ENCODE results near the gene BOLA3. TPM values are rescaled to one million over a fixed set of nuclear protein-coding genes. Genes with fewer than 3 reads are reported as not detected.

The BOLA3 gene
- polyA plus RNA-seq, 1 experiment = 38.6 TPM

DNA sequence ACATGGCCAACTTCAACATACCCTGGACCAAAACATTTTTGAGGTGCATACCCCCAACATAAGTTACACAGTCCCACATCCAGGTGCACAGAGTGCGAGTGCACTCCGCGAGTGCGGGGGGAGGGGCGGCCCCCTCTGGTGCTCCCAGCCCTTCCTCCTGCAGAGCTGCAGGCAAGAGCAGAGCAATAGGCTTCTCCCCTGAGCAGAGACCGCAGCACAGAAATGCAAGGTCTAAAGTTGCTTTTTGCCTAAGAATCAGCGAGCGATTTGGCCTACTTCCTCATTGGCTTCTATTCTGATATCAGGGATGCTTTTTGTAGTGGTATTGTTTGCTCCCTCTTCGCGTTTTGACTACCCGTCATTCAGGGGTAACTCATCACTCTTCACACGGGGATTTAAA, 40.6 kb downstream of the BOLA3 start:
- DNase-seq (ENCODE audit: low read depth, low spot score) = no peak
- ChIA-PET CTCF (interaction anchor here (3.0 kb wide), 1 partner anchor 282 kb away, joined by 16 read pairs; no protein-coding TSS in a partner anchor), POLR2A (no interaction called here)
- TF ChIP-seq, protein P1, sequence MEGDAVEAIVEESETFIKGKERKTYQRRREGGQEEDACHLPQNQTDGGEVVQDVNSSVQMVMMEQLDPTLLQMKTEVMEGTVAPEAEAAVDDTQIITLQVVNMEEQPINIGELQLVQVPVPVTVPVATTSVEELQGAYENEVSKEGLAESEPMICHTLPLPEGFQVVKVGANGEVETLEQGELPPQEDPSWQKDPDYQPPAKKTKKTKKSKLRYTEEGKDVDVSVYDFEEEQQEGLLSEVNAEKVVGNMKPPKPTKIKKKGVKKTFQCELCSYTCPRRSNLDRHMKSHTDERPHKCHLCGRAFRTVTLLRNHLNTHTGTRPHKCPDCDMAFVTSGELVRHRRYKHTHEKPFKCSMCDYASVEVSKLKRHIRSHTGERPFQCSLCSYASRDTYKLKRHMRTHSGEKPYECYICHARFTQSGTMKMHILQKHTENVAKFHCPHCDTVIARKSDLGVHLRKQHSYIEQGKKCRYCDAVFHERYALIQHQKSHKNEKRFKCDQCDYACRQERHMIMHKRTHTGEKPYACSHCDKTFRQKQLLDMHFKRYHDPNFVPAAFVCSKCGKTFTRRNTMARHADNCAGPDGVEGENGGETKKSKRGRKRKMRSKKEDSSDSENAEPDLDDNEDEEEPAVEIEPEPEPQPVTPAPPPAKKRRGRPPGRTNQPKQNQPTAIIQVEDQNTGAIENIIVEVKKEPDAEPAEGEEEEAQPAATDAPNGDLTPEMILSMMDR (IDR thresholded peaks at IDR 0.05; ENCODE audit: low read depth, low read length) = no peak
- H3K27me3 ChIP-seq (ENCODE audit: control insufficient read depth, insufficient read depth, low read length) = no peaks in the 10 kb centered on the region
- H3K4me3 ChIP-seq (ENCODE audit: low read depth, low read length) = no peak overlapping the region
- no peaks in the 10 kb centered on the region for H3K9me3 ChIP-seq (ENCODE audit: control insufficient read depth, insufficient read depth, low read length)
- no peak overlapping the region for H3K27ac ChIP-seq (ENCODE audit: low read depth, low read length)

DNA sequence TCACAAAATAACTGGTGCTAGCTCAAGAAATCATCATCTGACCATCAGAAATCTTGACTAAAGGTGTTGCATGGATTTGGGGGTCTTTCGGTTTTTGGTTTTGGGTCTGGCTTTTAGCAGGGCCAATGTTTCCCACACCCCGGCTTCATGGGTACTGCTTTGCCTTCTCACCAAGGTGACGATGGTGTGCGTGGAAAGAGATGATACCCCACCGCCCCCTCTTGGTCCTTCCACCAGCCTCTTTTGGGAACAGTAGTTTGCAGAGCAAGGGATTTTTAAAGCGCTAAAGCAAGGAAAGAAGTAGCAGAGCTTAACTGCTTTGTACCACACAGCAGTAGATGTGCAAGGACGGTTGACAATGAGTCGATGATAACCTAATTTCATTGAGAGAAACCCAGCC, 42.3 kb downstream of the BOLA3 start:
- ChIA-PET CTCF (interaction anchor here (1.2 to 3.0 kb wide), 3 partner anchors 42 to 281 kb away, joined by 4 to 16 read pairs (median 5); partner anchors contain the start of genes BOLA3 and STAMBP), POLR2A (no interaction called here)
- Histone ChIP-seq H3K9me3 (ENCODE audit: control insufficient read depth, insufficient read depth, low read length) (no peaks in the 10 kb centered on the region), H3K27ac (ENCODE audit: low read depth, low read length) (no peak overlapping the region), H3K4me3 (ENCODE audit: low read depth, low read length) (no peak overlapping the region), H3K27me3 (ENCODE audit: control insufficient read depth, insufficient read depth, low read length) (no peaks in the 10 kb centered on the region)
- no peak for DNase-seq (ENCODE audit: low read depth, low spot score)
- TF ChIP-seq, protein P1 (IDR thresholded peaks at IDR 0.05; ENCODE audit: low read depth, low read length) = no peak

DNA sequence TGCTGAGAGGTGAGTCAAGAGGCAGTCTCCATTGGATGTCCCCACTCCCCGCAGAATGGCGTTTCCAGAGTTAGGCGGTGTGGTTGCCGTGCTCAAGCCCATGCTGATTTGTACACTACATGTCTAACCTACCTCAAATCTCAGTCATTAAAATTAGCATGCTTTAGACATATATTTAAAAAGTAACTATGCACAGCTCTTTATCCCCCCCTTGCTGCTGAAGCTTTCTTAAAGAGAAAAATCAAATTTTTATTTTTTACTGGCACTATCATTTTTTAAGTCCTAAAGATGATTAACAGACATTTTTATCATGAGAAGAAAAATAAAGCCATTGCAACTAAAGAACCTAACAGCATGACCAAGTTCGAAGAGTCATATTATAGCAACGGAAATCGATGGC, 42.9 kb downstream of the BOLA3 start:
- TF ChIP-seq, protein P1 (IDR thresholded peaks at IDR 0.05; ENCODE audit: low read depth, low read length) = peak; percentile 33
- Histone ChIP-seq H3K4me3 (ENCODE audit: low read depth, low read length) (no peak overlapping the region), H3K9me3 (ENCODE audit: control insufficient read depth, insufficient read depth, low read length) (no peaks in the 10 kb centered on the region), H3K27me3 (ENCODE audit: control insufficient read depth, insufficient read depth, low read length) (no peaks in the 10 kb centered on the region), H3K27ac (ENCODE audit: low read depth, low read length) (no peak overlapping the region)
- no peak for DNase-seq (ENCODE audit: low read depth, low spot score)
- ChIA-PET CTCF (interaction anchor here (0.6 to 3.0 kb wide), 6 partner anchors 11 to 329 kb away, joined by 3 to 16 read pairs (median 4); partner anchors contain the start of genes BOLA3 and STAMBP), POLR2A (no interaction called here)

DNA sequence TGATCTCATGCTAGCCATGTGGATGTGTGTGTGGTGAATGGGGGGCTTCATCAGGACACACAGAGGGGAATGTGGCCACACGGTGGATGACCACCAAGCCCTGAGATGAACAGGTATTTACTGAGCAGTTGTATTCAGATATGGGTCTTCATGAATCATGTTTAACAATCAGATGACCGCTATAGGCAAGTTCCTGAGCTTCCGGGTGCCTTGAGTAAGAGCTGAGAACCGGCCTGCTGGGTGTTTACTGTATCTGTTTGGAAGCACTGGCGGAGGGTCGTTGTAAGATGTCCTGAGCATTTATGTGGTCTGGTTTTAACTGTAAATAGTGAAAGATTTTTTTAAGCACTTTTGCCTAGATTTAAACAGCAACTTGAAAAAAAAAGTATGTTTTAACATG, 43.9 kb downstream of the BOLA3 start:
- DNase-seq (ENCODE audit: low read depth, low spot score) = no peak
- no peak overlapping the region for H3K4me3 ChIP-seq (ENCODE audit: low read depth, low read length)
- TF ChIP-seq, protein P1 (IDR thresholded peaks at IDR 0.05; ENCODE audit: low read depth, low read length) = no peak
- H3K27me3 ChIP-seq (ENCODE audit: control insufficient read depth, insufficient read depth, low read length) = no peaks in the 10 kb centered on the region
- H3K9me3 ChIP-seq (ENCODE audit: control insufficient read depth, insufficient read depth, low read length) = no peaks in the 10 kb centered on the region
- no peak overlapping the region for H3K27ac ChIP-seq (ENCODE audit: low read depth, low read length)
- POLR2A ChIA-PET = interaction anchor here (0.7 kb wide), 1 partner anchor 33 kb away, joined by 10 read pairs; no protein-coding TSS in a partner anchor
- CTCF ChIA-PET = interaction anchor here (1.7 kb wide), 1 partner anchor 44 kb away, joined by 4 read pairs; the partner anchor contains the start of gene BOLA3

DNA sequence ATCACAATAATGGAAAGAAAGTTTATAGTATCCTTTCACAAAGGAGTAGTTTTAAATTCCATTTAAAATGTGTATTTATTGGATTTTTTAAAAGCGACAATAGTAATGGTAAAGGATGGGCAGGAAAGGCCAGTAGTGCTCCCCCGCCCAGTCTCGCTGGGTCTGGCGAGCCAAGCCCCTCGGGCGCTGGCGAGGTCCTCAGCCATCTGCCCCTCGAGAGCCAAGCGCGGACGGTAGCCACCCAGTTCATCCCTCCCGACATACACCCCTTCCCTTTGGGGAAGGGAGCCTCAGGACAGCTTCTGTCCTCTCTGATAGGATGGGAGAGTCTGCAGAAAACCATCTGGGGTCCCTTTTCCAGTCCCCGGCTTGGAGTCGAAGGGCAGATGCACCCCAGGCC, 45.2 kb downstream of the BOLA3 start:
- H3K27me3 ChIP-seq (ENCODE audit: control insufficient read depth, insufficient read depth, low read length) = no peaks in the 10 kb centered on the region
- no peak for DNase-seq (ENCODE audit: low read depth, low spot score)
- TF ChIP-seq, protein P1 (IDR thresholded peaks at IDR 0.05; ENCODE audit: low read depth, low read length) = no peak
- H3K9me3 ChIP-seq (ENCODE audit: control insufficient read depth, insufficient read depth, low read length) = no peaks in the 10 kb centered on the region
- no peak overlapping the region for H3K27ac ChIP-seq (ENCODE audit: low read depth, low read length)
- ChIA-PET POLR2A (no interaction called here), CTCF (interaction anchor here (1.3 kb wide), 1 partner anchor 279 kb away, joined by 4 read pairs; no protein-coding TSS in a partner anchor)
- no peak overlapping the region for H3K4me3 ChIP-seq (ENCODE audit: low read depth, low read length)
